AG09319 (cell line): Measurements from ENCODE around the gene DSG3.

Experiments used
- DNase-seq: peaks from one replicate; pipeline ENCODE4 v3.0.0-alpha.2; 2010; ENCODE audit warnings: low read depth; ENCODE audit errors: extremely low read depth
- TF ChIP-seq, protein P1 (sequence below): IDR thresholded peaks from 2 replicates; pipeline ENCODE4 v1.5.1; 2011; ENCODE audit warnings: low read depth, mild to moderate bottlenecking, inconsistent platforms, low read length, moderate library complexity

The DSG3 gene

GRCh38 chr18:31497836-31498573, 50.5 kb downstream of the DSG3 start, which contains the start of gene DSG2:
Gene DSG2, plus strand, starts transcription at chr18:31498177. Its CDS starts 75 bp downstream, at chr18:31498252.
- TF ChIP-seq, protein P1, sequence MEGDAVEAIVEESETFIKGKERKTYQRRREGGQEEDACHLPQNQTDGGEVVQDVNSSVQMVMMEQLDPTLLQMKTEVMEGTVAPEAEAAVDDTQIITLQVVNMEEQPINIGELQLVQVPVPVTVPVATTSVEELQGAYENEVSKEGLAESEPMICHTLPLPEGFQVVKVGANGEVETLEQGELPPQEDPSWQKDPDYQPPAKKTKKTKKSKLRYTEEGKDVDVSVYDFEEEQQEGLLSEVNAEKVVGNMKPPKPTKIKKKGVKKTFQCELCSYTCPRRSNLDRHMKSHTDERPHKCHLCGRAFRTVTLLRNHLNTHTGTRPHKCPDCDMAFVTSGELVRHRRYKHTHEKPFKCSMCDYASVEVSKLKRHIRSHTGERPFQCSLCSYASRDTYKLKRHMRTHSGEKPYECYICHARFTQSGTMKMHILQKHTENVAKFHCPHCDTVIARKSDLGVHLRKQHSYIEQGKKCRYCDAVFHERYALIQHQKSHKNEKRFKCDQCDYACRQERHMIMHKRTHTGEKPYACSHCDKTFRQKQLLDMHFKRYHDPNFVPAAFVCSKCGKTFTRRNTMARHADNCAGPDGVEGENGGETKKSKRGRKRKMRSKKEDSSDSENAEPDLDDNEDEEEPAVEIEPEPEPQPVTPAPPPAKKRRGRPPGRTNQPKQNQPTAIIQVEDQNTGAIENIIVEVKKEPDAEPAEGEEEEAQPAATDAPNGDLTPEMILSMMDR: no peak
- DNase-seq: no peak

DNA sequence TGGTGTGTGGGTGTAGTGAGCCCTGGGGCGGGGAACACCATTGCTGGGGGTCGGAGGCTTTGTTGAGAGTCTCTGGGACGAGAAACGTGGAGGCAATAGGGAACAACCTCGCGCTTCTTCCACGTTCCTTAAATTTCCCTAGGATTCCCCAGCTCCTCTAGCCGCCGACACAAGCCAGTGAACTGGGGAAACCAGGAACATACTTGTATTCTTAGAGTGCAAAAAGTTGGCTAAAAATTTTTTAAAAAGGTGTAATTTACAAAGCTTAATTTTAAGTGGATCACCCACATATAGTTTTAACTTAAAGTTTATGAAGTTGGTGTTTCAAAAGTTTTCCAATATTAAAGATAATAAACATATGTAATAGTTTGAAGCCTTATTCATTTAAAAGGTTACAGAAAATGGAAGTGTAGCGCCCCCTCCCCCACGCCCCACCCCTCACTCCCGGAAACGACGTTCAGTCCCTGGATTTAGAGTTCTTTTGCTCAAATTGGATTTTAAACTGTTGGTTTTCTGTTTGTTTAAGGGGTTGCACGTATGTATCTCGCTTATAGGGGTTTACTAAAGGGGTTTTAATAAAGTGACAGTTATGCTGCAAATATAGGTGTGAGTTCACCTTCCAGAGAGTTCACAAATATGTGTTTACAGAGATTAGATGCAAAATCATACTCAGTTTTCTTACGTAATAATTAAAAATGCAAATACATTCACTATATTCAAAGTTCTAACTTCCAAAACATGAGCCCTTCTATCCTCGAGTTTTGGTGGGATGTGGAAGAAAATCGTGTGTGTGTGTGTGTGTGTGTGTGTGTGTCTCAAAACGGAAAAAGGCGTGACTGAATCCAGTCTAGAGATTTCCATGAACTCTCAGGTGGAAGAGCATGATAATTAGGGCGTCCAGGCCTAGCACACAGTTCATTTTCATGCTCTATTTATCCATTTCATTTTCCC, 51.3 kb downstream of the DSG3 start:
- TF ChIP-seq, protein P1: no peak
- no peak for DNase-seq

- TF ChIP-seq, protein P1: no peak
- no peak for DNase-seq
Observed at GRCh38 chr18:31500051-31500688, 52.6 kb downstream of the DSG3 start.

- DNase-seq: no peak
- TF ChIP-seq, protein P1: no peak
Observed at GRCh38 chr18:31503011-31503410, 55.5 kb downstream of the DSG3 start.

DNA sequence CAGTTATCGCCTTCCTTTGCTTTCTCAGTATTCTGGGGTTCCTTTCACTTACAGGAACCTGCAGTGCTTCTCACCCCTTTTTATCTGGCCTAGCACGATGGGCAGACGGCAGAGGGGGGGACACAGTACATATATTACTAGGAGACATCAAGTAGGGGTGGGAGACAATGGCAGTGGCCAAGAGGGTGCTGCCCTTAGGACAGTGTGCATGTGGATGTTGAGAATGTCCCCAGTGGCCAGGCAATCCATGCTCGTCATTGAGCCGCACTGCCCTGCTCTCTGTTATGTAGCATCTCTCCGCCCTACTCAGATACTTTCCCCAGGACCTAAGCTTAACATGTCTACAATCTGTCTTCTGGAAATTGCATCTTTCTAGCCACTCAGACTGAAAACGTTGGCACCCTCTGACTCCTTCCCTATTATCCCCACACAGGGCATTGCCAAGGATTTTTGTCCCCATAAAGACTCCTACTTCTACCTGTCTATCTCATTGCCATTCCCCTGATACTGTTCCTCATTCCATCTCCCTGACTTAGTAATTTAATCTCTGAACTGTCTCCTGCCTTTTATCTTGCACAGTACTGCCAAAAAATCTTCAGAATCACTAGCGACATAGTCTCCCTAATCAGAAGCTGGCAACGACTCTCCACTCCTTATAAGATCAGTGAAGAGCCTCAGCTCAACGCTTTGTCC, 57.1 kb downstream of the DSG3 start:
- no peak for DNase-seq
- TF ChIP-seq, protein P1: no peak

GRCh38 chr18:31505156-31505555, 57.6 kb downstream of the DSG3 start:
- TF ChIP-seq, protein P1: no peak
- DNase-seq: no peak
